GM10248 (cell line): Measurements from ENCODE around the gene NRM.

Source experiments
- CTCF ChIA-PET: fragments of 300-600 bp; sonication (Branson Sonifier 250); formaldehyde crosslinking; extraction: SDS; loops from one replicate; lab custom pipeline; 2021; ENCODE audit warnings: antibody characterized with exemption; lab: Yijun Ruan, JAX
- POLR2A ChIA-PET: fragments of 350-650 bp; sonication (Branson Sonifier 250); formaldehyde crosslinking; extraction: SDS; loops from one replicate; lab custom pipeline; 2020; ENCODE audit warnings: antibody characterized with exemption; lab: Yijun Ruan, JAX
- DNase-seq: peaks from one replicate; pipeline ENCODE4 v3.0.0; 2012; ENCODE audit errors: extremely low spot score
- TF ChIP-seq, protein P1 (sequence below): IDR thresholded peaks from 2 replicates; pipeline ENCODE4 v1.5.1; 2012; ENCODE audit warnings: mild to moderate bottlenecking, low read depth; ENCODE audit errors: extremely low read depth, missing control alignments, control extremely low read depth

The NRM gene

GRCh38 chr6:30687659-30688431 is 2.9 kb downstream of the NRM start:
- TF ChIP-seq, protein P1, sequence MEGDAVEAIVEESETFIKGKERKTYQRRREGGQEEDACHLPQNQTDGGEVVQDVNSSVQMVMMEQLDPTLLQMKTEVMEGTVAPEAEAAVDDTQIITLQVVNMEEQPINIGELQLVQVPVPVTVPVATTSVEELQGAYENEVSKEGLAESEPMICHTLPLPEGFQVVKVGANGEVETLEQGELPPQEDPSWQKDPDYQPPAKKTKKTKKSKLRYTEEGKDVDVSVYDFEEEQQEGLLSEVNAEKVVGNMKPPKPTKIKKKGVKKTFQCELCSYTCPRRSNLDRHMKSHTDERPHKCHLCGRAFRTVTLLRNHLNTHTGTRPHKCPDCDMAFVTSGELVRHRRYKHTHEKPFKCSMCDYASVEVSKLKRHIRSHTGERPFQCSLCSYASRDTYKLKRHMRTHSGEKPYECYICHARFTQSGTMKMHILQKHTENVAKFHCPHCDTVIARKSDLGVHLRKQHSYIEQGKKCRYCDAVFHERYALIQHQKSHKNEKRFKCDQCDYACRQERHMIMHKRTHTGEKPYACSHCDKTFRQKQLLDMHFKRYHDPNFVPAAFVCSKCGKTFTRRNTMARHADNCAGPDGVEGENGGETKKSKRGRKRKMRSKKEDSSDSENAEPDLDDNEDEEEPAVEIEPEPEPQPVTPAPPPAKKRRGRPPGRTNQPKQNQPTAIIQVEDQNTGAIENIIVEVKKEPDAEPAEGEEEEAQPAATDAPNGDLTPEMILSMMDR = peak; percentile 6
- POLR2A ChIA-PET = interaction anchor here (1.1 to 4.2 kb wide), 2 partner anchors 29 to 73 kb away, joined by 3 to 17 read pairs; partner anchors contain the start of gene MDC1
- CTCF ChIA-PET = interaction anchor here (0.8 to 13.6 kb wide), 13 partner anchors 8 to 234 kb away, joined by 3 to 132 read pairs (median 5); partner anchors contain the start of gene DHX16
- no peak for DNase-seq

DNA sequence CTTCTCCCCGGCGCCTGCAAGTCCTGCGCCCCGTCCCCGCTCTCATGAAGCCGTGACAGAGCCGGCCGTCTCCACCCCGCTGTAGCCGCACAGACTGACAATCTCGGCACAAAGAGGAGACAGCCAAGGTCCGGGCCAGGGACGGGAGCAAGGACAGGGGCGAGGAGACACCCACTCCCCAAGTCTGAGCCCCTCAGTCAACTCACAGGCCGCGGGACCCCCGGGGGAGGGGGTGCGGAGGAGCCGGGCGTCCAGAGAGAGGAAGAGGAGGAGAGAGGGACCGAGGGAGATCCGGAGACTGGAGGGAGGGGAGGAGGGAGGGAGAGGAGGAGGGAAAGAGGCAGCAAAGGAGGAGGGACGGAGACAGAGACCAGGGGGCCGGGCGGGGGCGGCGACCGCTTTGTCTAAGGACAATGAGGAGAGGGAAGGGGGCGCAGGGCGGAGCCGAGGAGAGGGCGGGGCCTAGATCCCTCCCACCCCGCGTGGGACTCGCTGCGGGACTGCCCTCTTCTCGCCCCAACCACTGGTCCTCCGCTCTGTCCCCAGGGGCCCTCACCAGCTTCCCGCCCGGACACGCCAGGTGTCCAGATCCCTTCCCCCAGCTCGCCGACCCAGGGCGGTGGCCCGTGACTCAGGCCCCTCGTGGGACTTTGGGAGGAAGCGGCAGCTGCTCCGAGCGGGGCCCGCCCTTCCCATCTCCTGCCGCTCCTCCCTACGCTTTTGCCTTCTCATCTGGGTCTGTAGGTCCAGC is 3.7 kb downstream of the NRM start:
- TF ChIP-seq, protein P1 = no peak
- CTCF ChIA-PET = interaction anchor here (1.0 to 13.6 kb wide), 7 partner anchors 7 to 234 kb away, joined by 3 to 132 read pairs (median 10); partner anchors contain the start of gene DHX16
- POLR2A ChIA-PET = interaction anchor here (0.6 to 4.2 kb wide), 3 partner anchors 17 to 1288 kb away, joined by 3 to 17 read pairs (median 5); partner anchors contain the start of gene MDC1
- peak; percentile 90 for DNase-seq

GRCh38 chr6:30686009-30686907 is 4.5 kb downstream of the NRM start, which contains the start of gene PPP1R18:
PPP1R18 (minus strand) TSS chr6:30686645; CDS start chr6:30686018, 627 bp downstream.
- TF ChIP-seq, protein P1 = no peak
- peak; percentile 76 for DNase-seq
- POLR2A ChIA-PET = interaction anchor here (0.8 kb wide), 1 partner anchor 72 kb away, joined by 4 read pairs; no protein-coding TSS in a partner anchor
- CTCF ChIA-PET = interaction anchor here (1.0 to 18.8 kb wide), 5 partner anchors 14 to 154 kb away, joined by 3 to 776 read pairs (median 3); partner anchors contain the start of genes DHX16, MDC1 and TUBB

- DNase-seq = no peak
- TF ChIP-seq, protein P1 = peak; percentile 49
- POLR2A ChIA-PET = interaction anchor here (0.8 to 1.2 kb wide), 3 partner anchors 35 to 71 kb away, joined by 3 to 4 read pairs (median 3); no protein-coding TSS in a partner anchor
These were observed 5.4 kb downstream of the NRM start for GRCh38 chr6:30685157-30686008.

DNA sequence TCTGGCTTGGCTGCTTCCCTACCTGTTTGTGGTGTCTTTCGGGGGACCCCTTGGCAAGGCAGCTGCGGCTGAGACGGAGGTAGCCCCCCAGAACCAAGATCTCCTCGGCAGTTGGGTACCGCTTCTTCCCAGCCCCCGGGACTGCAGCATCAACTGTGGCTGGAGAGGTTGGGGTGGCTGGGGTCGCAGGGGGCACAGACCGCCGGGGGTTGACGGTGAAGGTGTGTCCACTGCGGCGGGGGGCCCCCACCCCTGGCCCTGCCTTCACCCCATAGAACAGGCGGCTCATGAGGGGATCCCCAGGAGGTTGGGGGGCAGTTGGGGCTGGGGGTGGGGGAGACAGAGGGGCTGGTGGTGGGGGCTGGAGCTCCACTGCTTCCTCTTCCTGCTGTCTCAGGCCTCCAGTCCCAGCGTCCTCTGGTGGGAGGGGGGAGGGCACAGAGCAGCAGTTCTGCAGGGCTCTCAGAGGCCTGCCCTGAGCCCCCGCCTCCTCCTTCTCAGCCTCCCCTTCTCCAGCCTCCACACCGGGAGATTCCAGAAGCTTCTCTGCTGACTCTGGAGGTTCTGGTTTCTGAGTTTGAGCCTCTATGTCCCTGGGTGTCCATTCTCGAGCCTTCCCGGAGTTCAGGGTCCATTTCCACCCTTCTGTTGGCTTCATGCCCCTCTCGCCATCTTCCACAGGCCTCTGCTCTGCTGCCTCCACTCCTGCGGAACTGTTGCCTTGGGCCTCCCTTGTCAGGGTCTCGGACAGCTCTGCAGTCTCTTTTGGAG is 6.2 kb downstream of the NRM start:
- TF ChIP-seq, protein P1 = no peak
- CTCF ChIA-PET = interaction anchor here (0.9 to 18.8 kb wide), 7 partner anchors 10 to 152 kb away, joined by 3 to 776 read pairs (median 3); partner anchors contain the start of genes DHX16, MDC1 and TUBB
- peak; percentile 61 for DNase-seq
- POLR2A ChIA-PET = interaction anchor here (1.0 to 1.2 kb wide), 2 partner anchors 36 to 70 kb away, joined by 3 read pairs; no protein-coding TSS in a partner anchor

More at GRCh38 chr6:30685157-30686008, 5.4 kb downstream of the NRM start:
- CTCF ChIA-PET = interaction anchor here (0.9 to 18.8 kb wide), 9 partner anchors 9 to 153 kb away, joined by 3 to 776 read pairs (median 3); partner anchors contain the start of genes DHX16, MDC1 and TUBB
